Activated CD8-positive, alpha-beta memory T cell treated with anti-CD3 and anti-CD28 coated beads, Interleukin-2, amount 50 U/mL, for 24 hours (primary cell): Measurements from ENCODE around the gene CPEB1.
A peak's percentile ranks its signal among the peaks of the same experiment; 100 is the strongest.

Source experiments
- DNase-seq: peaks from one replicate; pipeline ENCODE4 v3.0.0-alpha.2; 2020; ENCODE audit errors: extremely low read depth

The CPEB1 gene

GRCh38 chr15:82647045-82647834 lies at the start of gene CPEB1:
CPEB1 (minus strand) TSS chr15:82647363; CDS start chr15:82628459, 18,904 bp downstream.
- DNase-seq = no peak

GRCh38 chr15:82692171-82692570 lies 45.0 kb upstream of the CPEB1 start:
- DNase-seq = no peak

GRCh38 chr15:82689147-82689546 lies 42.0 kb upstream of the CPEB1 start:
- no peak for DNase-seq

- DNase-seq = no peak
These were observed 41.5 kb upstream of the CPEB1 start for GRCh38 chr15:82688691-82689090.

GRCh38 chr15:82681371-82681770 lies 34.2 kb upstream of the CPEB1 start:
- DNase-seq = no peak

GRCh38 chr15:82680200-82681102 lies 33.3 kb upstream of the CPEB1 start:
- peak; percentile 36 for DNase-seq

GRCh38 chr15:82679626-82680199 lies 32.5 kb upstream of the CPEB1 start:
- no peak for DNase-seq

GRCh38 chr15:82677720-82678323 lies 30.7 kb upstream of the CPEB1 start:
- DNase-seq = no peak

- no peak for DNase-seq
These were observed 27.7 kb upstream of the CPEB1 start for GRCh38 chr15:82674873-82675272.

- no peak for DNase-seq
These were observed 23.5 kb upstream of the CPEB1 start for GRCh38 chr15:82670699-82671098.

- no peak for DNase-seq
These were observed 19.4 kb upstream of the CPEB1 start for GRCh38 chr15:82666606-82667005.

GRCh38 chr15:82664021-82664420 lies 16.9 kb upstream of the CPEB1 start:
- no peak for DNase-seq

- DNase-seq = no peak
These were observed 16.0 kb upstream of the CPEB1 start for GRCh38 chr15:82663186-82663600.

- DNase-seq = no peak
These were observed 15.5 kb upstream of the CPEB1 start for GRCh38 chr15:82662641-82663040.

GRCh38 chr15:82660378-82660777 lies 13.2 kb upstream of the CPEB1 start:
- no peak for DNase-seq

- DNase-seq = no peak
These were observed 9.6 kb upstream of the CPEB1 start for GRCh38 chr15:82656641-82657266.

GRCh38 chr15:82655606-82656005 lies 8.4 kb upstream of the CPEB1 start:
- no peak for DNase-seq

- no peak for DNase-seq
These were observed 6.5 kb upstream of the CPEB1 start for GRCh38 chr15:82653483-82654168.

GRCh38 chr15:82651708-82652107 lies 4.5 kb upstream of the CPEB1 start:
- DNase-seq = no peak

GRCh38 chr15:82650046-82650670 lies 3.0 kb upstream of the CPEB1 start:
- DNase-seq = no peak
